ENCODE data around the gene NEUROG2.
"Not testable (repeated sequence)": the region's sequence is repeated elsewhere in the genome, so short reads cannot be mapped to it uniquely, and the experiment has no call there.

Gene NEUROG2

DNA sequence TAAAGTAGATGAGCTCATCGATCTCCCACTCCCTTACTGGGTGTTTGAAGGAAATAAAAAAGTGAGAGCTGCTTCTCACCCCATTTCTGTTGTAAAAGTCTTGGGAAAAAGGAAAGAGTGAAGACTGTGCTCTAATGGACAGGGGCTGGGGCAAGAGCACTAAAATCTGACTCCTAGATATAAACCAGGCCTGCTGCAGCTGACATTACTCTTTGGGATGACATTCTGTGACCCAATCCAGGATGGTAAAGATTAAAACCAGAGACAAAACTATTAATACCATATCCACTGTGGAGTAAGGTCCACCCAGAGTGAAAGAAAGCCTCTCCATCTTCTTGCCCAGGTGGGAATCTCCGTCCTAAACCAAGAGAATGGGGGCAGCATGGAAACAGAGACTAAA lies 20.1 kb upstream of the NEUROG2 start:
- no peak for DNase-seq (ENCODE audit: low read depth)
- TF ChIP-seq, protein P1, sequence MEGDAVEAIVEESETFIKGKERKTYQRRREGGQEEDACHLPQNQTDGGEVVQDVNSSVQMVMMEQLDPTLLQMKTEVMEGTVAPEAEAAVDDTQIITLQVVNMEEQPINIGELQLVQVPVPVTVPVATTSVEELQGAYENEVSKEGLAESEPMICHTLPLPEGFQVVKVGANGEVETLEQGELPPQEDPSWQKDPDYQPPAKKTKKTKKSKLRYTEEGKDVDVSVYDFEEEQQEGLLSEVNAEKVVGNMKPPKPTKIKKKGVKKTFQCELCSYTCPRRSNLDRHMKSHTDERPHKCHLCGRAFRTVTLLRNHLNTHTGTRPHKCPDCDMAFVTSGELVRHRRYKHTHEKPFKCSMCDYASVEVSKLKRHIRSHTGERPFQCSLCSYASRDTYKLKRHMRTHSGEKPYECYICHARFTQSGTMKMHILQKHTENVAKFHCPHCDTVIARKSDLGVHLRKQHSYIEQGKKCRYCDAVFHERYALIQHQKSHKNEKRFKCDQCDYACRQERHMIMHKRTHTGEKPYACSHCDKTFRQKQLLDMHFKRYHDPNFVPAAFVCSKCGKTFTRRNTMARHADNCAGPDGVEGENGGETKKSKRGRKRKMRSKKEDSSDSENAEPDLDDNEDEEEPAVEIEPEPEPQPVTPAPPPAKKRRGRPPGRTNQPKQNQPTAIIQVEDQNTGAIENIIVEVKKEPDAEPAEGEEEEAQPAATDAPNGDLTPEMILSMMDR (IDR thresholded peaks at IDR 0.05; ENCODE audit: control insufficient read depth, extremely low read depth, insufficient read depth), result no peak

DNA sequence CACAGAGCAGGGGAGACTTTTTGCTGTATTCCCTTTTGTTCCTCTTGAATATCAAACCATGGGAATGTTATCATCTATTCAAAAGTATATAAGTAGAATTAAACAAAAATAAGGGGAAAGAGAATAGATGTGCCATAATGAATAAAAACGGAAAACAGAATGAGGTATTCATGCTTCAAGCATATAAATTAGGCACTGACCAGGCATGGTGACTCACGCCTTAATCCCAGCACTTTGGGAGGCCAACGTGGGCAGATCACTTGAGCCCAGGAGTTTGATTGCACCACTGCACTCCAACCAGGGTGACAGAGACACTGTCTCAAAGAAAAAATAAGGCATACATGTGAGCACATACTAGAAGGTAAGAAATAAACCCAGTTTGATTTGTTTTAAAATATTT lies 16.3 kb upstream of the NEUROG2 start:
- no peak overlapping the region for H3K4me3 ChIP-seq (ENCODE audit: low read depth, low read length)
- DNase-seq (ENCODE audit: low read depth), result no peak
- TF ChIP-seq, protein P1 (IDR thresholded peaks at IDR 0.05; ENCODE audit: control insufficient read depth, extremely low read depth, insufficient read depth), result no peak

More for the DNA sequence above, 20.1 kb upstream of the NEUROG2 start:
- no peak overlapping the region for H3K4me3 ChIP-seq (ENCODE audit: low read depth, low read length)

DNA sequence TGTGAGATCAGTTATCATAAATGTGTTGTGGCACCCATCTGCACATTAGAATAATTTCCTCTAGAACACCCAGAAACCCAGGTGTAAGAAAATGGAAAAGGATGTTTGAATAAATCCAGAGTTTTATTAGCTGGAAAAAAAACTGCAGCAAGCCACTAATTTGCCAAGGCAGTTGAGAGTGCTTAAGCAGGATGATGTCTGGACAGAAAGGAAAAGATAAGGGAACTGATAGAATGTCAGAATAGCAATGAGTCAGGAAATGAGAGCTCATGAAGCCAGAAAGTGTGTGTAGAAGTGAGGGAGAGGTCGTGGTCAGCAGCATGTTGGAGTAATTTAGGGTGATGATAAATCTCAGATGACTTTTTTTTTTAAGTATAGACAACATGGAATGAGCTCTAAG lies 15.2 kb upstream of the NEUROG2 start:
- H3K4me3 ChIP-seq (ENCODE audit: low read depth, low read length), result no peak overlapping the region
- TF ChIP-seq, protein P1 (IDR thresholded peaks at IDR 0.05; ENCODE audit: control insufficient read depth, extremely low read depth, insufficient read depth), result no peak
- no peak for DNase-seq (ENCODE audit: low read depth)

DNA sequence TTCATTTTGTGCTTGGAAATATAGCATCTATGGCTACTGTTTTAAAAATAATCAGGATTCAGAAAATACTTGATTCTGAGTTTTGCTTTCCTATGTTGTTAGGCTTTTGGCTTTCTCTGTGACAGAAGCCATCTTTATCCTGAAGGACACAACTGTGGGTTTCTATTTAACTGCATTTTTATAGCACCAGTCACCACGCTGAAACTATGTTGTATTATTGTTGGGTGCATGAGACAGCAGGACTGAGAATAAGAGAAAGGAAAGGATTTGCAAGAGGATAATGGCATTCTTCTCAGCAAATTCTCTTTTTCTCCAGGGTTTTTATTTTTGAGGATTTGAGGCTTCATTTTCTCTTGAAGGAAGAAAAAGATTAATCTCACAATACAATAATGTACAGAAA lies 10.1 kb upstream of the NEUROG2 start:
- TF ChIP-seq, protein P1 (IDR thresholded peaks at IDR 0.05; ENCODE audit: control insufficient read depth, extremely low read depth, insufficient read depth), result no peak
- H3K4me3 ChIP-seq (ENCODE audit: low read depth, low read length), result no peak overlapping the region
- DNase-seq (ENCODE audit: low read depth), result no peak

DNA sequence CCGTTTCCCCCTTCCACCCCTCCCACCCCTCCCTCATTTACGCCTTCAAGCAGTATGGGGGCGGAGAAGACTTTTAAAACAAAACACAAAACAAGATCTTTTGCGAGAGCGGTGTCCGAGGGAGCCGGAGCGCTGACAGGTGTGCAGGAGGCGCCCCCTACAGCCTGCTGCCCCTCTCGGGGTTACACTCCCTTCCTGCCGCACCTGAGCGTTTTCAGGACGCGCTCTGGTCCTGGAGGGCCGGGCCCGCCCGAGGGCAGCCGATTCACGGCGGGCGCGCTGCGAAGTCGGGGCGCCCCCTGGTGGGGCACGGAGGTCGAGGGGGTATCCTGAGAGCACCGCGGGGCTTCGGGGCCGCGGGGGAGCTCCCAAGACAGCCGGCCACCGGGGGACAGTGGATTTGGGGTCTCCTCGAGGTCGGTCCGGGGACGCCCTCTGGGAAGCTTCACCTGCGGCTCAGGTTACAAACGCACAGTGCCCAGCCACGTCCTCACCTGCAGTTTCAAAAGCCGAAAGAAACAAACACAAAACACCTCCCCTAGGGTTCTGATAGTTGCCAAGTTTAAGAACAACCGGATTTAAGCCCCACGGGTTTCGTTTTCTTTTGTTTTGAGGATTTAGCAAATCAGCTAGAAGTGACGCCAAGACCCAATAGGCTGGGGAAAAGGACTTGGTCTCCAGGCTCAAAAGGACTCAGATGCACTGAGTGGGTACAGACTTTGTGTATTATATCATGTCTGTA lies 8.0 kb upstream of the NEUROG2 start:
- DNase-seq (ENCODE audit: low read depth), result peak; percentile 32
- peak overlapping the region; percentile 45 for H3K4me3 ChIP-seq (ENCODE audit: low read depth, low read length)
- TF ChIP-seq, protein P1 (IDR thresholded peaks at IDR 0.05; ENCODE audit: control insufficient read depth, extremely low read depth, insufficient read depth), result peak; percentile 89

DNA sequence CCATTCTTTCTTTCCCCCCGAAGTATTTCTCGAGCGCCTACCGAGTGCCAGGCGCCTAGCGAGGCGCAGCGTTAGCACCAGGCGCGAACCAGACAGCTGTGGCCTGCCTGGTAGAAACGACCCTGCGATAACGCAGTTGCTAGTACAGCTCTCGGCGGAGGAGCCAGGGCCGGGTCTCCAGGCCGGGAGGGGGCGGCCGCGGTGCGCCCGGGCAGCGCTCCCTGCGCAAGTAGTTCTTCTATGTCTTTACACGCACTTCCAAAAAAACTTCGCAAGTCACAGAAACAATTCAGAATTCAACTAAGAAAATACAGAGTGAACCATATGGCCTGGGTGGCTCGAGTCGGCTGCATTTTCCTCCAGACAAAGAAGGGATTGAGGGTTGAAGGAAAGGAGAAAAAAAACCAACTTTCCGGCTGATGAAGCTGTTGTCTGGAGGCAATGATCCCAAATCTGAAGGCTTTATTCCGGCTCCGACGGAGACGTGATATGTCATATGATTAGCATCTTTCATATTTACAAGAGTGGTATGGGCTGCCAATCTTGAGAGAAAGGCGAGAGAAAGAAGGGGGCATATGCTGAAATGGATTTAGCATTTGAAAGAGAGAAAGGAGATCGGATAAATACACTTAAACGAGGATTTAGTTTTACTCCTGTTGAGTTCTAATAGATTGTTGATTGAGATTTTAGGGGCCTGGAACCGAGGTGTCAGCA lies 7.2 kb upstream of the NEUROG2 start:
- DNase-seq (ENCODE audit: low read depth), result no peak
- TF ChIP-seq, protein P1 (IDR thresholded peaks at IDR 0.05; ENCODE audit: control insufficient read depth, extremely low read depth, insufficient read depth), result no peak
- peak overlapping the region; percentile 45 for H3K4me3 ChIP-seq (ENCODE audit: low read depth, low read length)

DNA sequence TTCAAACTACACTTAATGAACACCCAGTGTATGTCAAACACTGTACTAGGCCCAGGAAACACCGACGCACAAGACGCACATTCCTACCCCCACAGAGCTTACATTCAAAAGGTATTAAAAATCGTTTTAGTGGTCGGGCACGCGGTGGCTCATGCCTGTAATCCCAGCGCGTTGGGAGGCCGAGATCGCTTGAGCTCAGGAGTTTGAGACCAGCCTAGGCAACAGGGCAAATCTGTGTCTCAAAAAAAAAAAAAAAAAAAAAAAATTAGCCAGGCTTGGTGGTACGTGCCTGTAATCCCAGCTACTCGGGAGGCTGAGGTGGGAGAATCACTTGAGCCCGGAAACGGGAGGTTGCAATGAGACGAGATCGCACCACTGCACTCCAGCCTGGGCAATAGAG lies 6.5 kb upstream of the NEUROG2 start:
- H3K4me3 ChIP-seq (ENCODE audit: low read depth, low read length); DNase-seq (ENCODE audit: low read depth): not testable (repeated sequence)
